GM12873 (cell line): ENCODE measurements around the gene ZNF566.

Experiments
- TF ChIP-seq, protein P1 (sequence below): IDR thresholded peaks from 2 replicates; pipeline ENCODE4 v1.5.1; 2012; ENCODE audit warnings: low read depth, mild to moderate bottlenecking, moderate library complexity, low read length, control low read depth; ENCODE audit not compliant: insufficient read depth; ENCODE audit errors: missing control alignments

The ZNF566 gene

DNA sequence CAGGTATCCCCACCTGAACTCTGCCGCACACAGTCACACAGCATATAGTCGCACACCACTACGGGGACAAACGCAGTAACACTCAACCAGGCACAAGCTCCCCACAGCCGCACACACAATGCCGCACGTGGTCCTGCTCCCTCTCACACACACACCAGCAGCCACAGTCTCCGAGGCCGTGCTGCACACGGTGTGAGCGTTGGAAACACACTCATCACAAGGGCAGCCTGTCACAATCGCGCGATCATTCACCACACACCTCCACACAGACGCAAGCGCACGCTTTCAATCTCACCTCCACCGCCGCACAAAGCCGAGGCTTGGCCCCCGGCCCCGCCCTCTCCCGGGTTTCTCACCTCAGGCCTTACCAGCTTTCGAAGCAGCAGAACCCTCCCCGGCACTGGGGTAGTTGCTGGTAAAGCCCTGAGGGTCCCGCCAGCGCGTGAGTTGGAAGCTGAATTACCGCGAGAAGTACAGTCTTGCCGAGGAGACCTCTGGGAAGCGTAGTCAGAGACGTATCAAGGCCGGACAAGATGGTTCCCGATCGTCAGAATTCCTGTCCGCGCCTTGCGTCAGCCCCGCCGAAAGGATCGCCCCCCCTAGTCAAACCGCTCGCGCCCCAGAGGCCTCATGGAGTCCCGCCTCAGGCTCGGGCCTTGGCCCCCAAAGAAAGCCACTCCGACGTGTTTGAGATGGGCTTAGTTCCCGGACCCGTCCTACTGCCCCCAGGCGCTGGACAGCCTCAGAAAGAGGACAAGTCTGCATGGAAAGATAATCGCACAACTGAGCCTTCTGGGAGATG is at the start of gene ZNF566:
TSS of gene ZNF566 (minus strand) at position 444 of the 802 bp plus-strand sequence. CDS start 13,004 bp downstream, outside the sequence.
- TF ChIP-seq, protein P1, sequence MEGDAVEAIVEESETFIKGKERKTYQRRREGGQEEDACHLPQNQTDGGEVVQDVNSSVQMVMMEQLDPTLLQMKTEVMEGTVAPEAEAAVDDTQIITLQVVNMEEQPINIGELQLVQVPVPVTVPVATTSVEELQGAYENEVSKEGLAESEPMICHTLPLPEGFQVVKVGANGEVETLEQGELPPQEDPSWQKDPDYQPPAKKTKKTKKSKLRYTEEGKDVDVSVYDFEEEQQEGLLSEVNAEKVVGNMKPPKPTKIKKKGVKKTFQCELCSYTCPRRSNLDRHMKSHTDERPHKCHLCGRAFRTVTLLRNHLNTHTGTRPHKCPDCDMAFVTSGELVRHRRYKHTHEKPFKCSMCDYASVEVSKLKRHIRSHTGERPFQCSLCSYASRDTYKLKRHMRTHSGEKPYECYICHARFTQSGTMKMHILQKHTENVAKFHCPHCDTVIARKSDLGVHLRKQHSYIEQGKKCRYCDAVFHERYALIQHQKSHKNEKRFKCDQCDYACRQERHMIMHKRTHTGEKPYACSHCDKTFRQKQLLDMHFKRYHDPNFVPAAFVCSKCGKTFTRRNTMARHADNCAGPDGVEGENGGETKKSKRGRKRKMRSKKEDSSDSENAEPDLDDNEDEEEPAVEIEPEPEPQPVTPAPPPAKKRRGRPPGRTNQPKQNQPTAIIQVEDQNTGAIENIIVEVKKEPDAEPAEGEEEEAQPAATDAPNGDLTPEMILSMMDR: no peak

DNA sequence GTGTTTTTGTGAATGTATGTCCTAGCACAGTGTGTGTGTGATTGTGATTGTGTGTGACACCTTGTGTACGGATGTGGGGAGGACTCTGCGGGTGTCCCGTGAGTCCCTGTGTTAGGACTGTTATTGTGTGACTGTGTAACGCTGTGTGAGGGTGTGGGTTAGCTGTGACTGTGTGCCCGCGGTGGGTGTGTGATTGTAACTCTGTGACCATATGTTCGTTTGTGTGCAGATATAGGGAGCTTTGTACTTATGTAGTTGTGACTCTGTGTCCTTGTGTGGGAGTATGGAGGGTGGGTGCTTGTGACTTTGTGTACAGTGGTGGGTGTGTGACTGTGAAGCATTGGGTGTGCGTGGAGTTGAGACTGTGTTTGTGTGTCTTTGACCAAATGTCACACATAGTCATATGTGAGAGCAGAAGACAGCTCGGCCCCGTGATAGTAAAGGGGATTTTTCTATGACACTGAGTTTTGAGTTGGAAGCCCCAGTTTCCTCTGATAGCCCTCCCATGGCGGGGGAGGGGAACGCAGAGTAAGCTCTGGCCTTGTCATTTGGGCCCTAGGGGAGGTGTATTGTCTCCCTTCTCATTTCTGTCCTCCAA is 39.7 kb upstream of the ZNF566 start:
- TF ChIP-seq, protein P1: no peak

DNA sequence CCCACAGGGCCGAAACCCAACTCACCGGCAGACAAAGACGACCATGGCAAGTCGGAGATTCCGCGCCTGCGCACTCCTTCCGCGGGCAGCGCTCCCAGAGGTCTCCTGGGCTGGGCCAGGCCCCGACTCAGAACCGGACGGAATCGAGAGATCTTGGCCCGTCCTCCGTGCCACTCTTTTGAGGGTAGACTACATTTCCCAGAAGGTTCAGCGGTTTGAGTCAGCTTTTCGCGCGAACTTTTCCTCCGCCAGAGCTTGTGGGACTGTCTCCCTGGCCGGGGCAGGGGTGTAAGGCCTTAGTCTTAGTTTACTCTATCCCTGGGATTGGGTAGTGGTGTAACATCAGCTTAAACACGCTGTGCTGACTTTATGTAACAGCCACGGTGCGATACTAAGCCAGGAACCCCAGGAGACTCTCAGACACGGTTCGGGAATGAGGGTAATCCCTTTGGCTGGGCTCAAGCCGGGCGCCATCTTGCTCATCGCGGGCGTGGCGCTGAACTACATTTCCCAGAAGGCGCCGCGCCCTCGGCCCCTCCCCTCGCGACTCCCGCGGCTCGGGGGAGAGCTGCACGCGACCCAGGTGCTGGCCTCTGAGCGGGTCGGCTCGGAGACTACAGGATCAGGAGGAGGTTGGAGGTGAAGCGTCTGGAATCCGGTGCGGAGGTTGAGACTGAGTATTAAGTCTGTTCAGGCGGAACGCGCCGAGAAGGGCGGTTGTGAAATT is 39.0 kb upstream of the ZNF566 start, which contains the start of gene ZNF260:
TSS of gene ZNF260 (minus strand) at position 78 of the 727 bp plus-strand sequence. CDS start 13,033 bp downstream, outside the sequence.
- TF ChIP-seq, protein P1: no peak

DNA sequence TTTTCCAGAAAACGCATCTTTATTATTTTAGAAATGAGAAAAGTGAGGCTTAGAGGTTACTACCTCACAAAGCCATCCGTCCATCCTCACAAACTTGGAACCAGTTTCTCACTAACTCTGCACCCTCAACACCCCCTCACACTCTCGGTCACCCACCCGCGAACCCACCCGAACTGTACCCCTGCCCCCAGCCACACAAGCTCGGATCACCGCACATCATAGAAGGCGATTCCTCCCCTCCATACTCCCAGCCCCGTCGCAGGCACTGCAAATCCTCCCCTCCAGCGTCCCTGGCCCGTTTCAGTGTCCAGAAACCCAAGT is 38.5 kb upstream of the ZNF566 start:
- TF ChIP-seq, protein P1: no peak

DNA sequence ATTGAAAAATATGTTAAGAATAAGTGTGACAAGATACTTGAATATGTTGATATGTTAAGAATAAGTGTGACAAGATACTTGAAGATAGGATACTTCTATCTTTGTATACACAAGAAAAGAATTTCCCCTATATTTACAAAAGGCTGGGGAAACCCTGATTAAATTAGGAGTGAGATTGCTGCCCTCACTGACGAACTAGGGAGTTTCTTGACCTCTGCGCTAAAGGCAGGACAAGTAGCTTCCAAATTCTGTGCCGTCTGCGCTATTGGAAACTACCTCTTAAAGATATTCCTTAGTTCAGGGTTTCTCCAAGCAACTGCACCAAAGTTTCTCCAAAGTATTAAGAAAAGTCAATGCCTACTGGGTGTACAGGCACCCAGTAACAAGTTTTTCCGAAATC is 38.0 kb upstream of the ZNF566 start:
- TF ChIP-seq, protein P1: no peak

DNA sequence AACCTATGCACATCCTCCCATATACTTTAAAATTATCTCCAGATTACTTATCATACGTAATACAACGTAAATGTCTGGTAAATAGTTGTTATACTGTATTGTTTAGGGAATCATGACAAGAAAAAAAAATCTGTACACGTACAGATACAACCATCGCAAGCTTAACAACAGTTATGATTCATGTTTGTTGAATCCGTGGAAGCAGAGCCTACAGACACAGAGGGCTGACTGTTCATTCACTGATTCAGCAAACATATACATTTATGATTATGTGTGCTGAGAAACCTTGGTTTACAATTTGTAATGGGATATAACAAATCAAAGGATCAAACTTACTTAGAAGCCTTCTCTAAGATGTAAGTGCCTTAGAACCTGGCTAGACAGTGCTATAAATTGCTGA is 37.2 kb upstream of the ZNF566 start:
- TF ChIP-seq, protein P1: no peak

DNA sequence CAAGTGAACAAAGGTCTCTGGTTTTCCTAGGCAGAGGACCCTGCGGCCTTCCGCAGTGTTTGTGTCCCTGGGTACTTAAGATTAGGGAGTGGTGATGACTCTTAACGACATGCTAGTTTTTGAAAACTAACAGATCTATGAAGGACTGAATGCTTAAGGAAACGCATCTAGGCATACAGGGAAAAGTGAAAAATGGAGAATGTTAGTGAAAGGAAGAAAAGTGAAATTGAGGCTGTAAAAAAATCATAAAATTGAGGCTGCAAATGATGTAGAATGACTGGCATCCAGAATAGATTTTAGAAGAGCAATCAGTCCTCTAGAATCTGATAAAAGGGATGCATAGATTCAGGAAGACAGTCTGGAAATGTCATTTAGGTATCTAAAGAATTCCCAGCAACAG is 35.3 kb upstream of the ZNF566 start:
- TF ChIP-seq, protein P1: no peak
